Stimulated activated CD4-positive, alpha-beta T cell treated with anti-CD3 and anti-CD28 coated beads, Interleukin-12 subunit alpha, Interleukin-12 subunit beta, amount 100 ng/mL, for 48 hours (primary cell): Measurements from ENCODE around the gene NELL2.
A peak's percentile ranks its signal among the peaks of the same experiment; 100 is the strongest.
"Not testable (repeated sequence)": the region's sequence is repeated elsewhere in the genome, so short reads cannot be mapped to it uniquely, and the experiment has no call there.

Experiments
- DNase-seq, 3 donors: peaks; one replicate each; pipeline ENCODE4 v3.0.0-alpha.2; 2020; ENCODE audit warnings: low read depth in 2 of 3, low spot score in 1 of 3

Gene NELL2

GRCh38 chr12:44875954-44876543 lies at the start of gene NELL2:
TSS of gene NELL2 (minus strand) at chr12:44876315. CDS start at chr12:44875869, 446 bp downstream.
- DNase-seq: peak; percentile 34 to 74 (median 41)

DNA sequence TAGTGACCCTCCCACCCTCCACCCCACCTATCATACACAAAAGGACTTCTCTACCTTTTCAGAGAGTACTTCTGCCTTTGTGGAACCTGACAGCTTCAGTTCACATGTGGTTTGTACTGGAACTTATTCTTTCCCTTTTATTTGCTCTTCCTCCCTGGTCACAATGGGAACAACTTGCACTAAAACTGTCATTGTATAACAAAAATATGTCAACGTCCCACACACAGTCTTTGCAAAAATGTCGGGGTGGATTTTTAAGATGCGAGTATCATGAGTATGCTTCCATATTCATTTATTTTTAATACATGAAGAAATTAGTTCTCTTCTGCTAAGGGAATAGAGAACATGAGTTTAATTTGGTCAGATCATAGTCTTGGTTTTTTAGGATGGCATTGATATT lies 45.6 kb upstream of the NELL2 start:
- DNase-seq: no peak

DNA sequence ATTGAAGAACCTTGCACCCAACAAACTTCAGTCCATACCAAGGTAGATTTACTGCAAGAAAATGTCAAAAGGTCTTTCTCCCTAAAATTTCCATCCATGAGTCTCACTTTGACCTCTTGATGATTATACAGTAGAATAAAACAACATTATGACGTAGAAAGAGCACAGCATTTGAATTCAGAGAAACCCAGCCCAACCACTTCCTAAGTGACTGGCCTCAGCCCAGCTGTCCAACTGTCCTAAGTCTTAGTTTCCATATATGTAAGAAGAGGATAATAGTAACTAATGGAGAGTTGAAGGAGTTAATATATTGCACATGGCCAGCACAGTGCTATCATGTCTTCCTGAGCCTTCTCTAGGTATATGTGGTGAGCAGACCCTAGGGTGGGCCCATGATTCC lies 41.0 kb upstream of the NELL2 start:
- DNase-seq: no peak

DNA sequence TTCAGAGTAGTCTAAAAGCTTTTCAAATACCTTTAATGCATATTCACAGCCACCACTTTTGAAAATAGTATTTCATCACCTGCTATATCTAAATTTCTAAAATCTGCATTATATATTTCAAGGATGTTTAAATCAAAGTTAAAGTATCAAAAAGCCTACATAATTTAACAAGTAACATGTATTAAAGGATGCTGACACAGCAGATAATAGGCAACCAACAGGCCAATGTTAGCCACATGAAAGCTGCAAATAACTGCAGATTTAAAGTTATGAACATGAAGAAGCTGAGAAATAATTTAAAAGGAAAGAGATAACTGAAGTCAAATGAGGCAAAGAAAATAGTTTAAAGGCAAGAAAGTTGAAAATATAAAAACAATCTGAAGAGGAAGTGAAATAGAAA lies 39.8 kb upstream of the NELL2 start:
- DNase-seq: no peak

- DNase-seq: no peak
Measured at GRCh38 chr12:44904321-44904720, 28.2 kb upstream of the NELL2 start.

- not testable (repeated sequence) for DNase-seq
Measured at GRCh38 chr12:44898108-44898507, 22.0 kb upstream of the NELL2 start.

GRCh38 chr12:44889926-44890325 lies 13.8 kb upstream of the NELL2 start:
- no peak for DNase-seq

DNA sequence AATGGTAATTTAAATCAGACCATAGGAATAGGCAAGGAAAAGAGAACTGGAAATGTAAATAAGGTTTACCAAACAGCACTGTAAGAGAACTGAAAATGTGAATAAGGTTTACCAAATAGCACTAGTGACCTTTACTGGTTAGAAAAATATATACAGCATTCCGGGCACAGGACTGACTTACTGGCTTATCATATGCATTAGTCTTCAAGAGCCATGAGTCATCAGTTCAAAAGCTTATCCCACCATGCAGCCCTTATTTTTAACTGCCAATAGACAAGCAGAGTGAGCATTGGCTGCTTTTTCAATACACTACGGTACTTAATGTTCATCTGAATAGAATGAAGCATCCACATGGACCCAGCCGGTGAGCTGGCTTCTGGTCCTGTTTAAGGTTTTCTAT lies 13.0 kb upstream of the NELL2 start:
- no peak for DNase-seq

DNA sequence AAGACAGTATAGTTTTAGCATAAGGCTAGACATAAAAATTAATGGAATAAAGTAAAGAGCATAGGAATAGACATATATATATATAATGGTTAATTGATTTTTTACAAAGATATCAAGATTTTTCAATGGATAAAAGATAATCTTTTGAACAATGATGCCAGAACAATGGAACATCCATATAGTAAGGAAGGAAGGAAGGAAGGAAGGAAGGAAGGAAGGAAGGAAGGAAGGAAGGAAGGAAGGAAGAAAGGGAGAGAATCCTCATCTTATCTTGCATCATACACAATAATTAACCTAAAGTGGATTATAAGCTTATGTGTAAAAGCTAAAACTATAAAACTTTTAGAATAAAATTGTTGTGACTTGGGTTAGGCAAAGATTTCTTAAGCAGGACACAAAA lies 9.8 kb upstream of the NELL2 start:
- DNase-seq: no peak

DNA sequence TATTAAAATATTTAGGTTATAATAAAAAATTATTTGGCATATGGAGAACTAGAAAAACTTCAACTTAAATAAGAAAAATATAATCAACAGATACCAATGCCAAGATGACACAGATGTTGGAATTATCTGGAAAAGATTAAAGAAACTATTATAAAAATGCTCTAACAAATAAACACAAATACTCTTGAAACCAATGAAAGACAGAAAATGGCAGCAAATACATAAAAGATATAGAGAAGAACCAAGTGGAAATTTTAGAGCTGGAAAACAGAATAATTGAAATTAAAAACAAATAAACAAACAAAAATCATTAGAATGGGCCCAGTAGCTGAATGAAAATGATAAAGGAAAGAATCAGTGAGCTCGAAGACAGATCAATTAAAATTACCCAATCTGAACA lies 5.1 kb upstream of the NELL2 start:
- DNase-seq: no peak

GRCh38 chr12:44876544-44877410 lies 662 bp upstream of the NELL2 start:
- DNase-seq: peak in 1 of 3 donors; percentile 8

DNA sequence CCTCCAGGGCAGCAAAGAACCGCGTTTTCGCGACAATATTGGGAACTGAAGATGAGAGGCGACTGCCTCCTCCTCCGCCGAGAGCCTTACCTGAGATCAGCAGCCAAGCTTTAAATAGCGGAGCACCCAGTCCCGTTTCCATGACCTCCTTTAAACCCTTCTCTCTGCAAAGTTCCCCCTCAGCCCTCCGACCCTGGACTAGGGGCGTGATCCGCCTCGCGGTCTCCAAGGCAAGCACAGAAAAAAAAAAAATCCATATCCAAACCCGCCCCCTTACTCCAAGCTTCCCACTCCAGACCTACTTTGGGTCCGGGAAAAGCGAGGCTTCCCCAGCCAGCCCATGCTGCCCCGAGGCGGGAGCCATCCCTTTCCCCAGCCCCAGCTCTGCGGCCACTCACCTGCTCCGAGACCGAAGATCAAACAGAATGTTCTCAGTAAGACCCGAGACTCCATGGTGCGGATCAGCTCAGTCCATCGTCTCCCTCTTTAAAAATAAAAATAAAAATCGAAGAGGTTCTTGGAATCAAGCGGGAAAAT lies 630 bp downstream of the NELL2 start:
- no peak for DNase-seq

DNA sequence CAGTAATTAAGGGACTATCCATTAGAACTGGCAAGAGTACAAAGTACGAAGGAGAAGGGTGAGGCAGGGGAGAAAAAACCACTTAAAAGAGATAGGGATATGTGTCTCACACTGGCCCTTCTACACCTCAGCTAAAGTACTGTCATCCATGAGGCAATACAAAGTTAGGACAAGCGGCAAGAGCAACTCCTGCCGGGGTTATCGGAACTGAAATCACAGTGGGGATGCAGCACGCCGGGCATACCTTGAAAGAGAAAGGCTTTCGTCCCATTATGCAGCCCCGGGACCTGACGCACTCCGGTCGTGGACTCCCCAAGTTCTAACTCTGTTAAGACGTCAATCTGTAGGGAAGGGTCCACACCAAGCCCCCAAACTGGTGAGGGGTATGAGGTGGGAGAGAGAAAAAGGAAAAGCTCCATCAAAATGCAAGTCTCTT lies 1.1 kb downstream of the NELL2 start:
- no peak for DNase-seq

- no peak for DNase-seq
Measured at GRCh38 chr12:44873898-44874297, 2.2 kb downstream of the NELL2 start.

DNA sequence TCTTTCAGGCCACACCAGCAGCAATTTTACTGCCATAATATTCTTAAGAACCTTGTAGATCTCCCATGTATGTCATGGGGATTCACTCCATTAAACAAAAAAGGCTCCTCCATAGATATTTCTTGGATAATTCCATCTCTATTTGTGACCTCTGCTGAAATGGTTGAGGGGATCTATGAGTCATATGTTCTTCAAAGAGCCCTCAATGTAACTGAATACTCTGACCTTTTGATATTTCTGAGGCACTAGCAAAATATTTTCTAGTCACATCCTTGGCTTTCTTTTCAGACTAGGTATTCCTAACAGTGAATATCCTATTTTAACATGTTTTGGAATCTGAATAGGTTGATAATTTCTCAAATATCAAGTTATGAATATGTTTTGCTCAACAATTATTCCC lies 6.6 kb downstream of the NELL2 start:
- DNase-seq: no peak

- no peak for DNase-seq
Measured at GRCh38 chr12:44863867-44864266, 12.2 kb downstream of the NELL2 start.

- no peak for DNase-seq
Measured at GRCh38 chr12:44859998-44860689, 16.0 kb downstream of the NELL2 start.

GRCh38 chr12:44858226-44858855 lies 17.8 kb downstream of the NELL2 start:
- no peak for DNase-seq

- no peak for DNase-seq
Measured at GRCh38 chr12:44852483-44852882, 23.6 kb downstream of the NELL2 start.

GRCh38 chr12:44851586-44851985 lies 24.5 kb downstream of the NELL2 start:
- no peak for DNase-seq

- DNase-seq: no peak
Measured at GRCh38 chr12:44848703-44849085, 27.4 kb downstream of the NELL2 start.
